DOHH2 (cell line): Measurements from ENCODE around the gene DCUN1D3.

Source experiments
- EZH2phosphoT487 ChIP-seq: fragments of 200-600 bp; sonication (generic); IDR thresholded peaks from 2 replicates; pipeline ENCODE4 v1.6.1; 2017; ENCODE audit warnings: borderline replicate concordance, mild to moderate bottlenecking, antibody characterized with exemption, low read length, moderate library complexity, mixed read lengths
- TF ChIP-seq, protein P1 (sequence below): fragments of 200-600 bp; sonication (generic); IDR thresholded peaks from one replicate; pipeline ENCODE4 v1.5.1; 2014; ENCODE audit warnings: antibody characterized with exemption, mild to moderate bottlenecking, low read depth, low read length; ENCODE audit not compliant: poor library complexity, severe bottlenecking

DNA sequence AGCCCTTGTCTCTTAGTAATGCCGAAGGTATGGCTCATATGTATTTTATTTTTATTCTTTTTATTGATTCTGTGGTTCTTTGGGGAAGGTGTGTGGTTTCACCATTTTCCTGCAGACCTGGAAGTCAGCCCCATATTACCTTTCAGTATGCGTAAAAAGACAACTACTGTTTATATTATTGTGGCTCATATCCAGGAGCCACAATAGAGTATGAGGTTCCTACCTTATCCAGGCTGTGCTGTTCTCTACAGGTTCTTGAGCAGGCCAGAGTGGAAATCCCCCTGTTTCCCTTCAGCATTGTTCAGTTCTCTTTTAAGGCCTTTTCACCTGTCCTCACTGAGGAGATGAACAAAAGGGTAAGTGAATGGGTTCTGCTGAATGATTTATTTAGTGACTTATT lies 60.7 kb downstream of the DCUN1D3 start:
- TF ChIP-seq, protein P1, sequence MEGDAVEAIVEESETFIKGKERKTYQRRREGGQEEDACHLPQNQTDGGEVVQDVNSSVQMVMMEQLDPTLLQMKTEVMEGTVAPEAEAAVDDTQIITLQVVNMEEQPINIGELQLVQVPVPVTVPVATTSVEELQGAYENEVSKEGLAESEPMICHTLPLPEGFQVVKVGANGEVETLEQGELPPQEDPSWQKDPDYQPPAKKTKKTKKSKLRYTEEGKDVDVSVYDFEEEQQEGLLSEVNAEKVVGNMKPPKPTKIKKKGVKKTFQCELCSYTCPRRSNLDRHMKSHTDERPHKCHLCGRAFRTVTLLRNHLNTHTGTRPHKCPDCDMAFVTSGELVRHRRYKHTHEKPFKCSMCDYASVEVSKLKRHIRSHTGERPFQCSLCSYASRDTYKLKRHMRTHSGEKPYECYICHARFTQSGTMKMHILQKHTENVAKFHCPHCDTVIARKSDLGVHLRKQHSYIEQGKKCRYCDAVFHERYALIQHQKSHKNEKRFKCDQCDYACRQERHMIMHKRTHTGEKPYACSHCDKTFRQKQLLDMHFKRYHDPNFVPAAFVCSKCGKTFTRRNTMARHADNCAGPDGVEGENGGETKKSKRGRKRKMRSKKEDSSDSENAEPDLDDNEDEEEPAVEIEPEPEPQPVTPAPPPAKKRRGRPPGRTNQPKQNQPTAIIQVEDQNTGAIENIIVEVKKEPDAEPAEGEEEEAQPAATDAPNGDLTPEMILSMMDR: no peak
- TF ChIP-seq EZH2phosphoT487: no peak
